HepG2 (cell line): ENCODE results near the gene WDR19. TPM values are rescaled to one million over a fixed set of nuclear protein-coding genes. Genes with fewer than 3 reads are reported as not detected.
A peak's percentile ranks its signal among the peaks of the same experiment; 100 is the strongest.

Experiments used
- AGO2 ChIP-seq: fragments of 200-400 bp; formaldehyde crosslinking; optimal IDR thresholded peaks from 2 replicates; pipeline ENCODE3; 2017; ENCODE audit warnings: mild to moderate bottlenecking, low read depth, low read length, moderate library complexity
- DMAP1 ChIP-seq: IDR thresholded peaks from 2 replicates; pipeline ENCODE4 v1.6.1; 2016
- MAFF ChIP-seq: IDR thresholded peaks from 2 replicates; pipeline ENCODE4 v1.6.1; 2011; ENCODE audit warnings: low read depth, low read length, improper control_type of control experiment
- MEF2D ChIP-seq: sonication (generic); formaldehyde crosslinking; IDR thresholded peaks from 2 replicates; pipeline ENCODE4 v1.5.1; 2020; ENCODE audit warnings: mild to moderate bottlenecking, missing genetic modification reagents
- RARA ChIP-seq: IDR thresholded peaks from 2 replicates; pipeline ENCODE4 v1.6.1; 2016; ENCODE audit warnings: missing genetic modification reagents, missing compliant biosample characterization
- RFXAP ChIP-seq: sonication (generic); formaldehyde crosslinking; IDR thresholded peaks from 2 replicates; pipeline ENCODE4 v1.4.0; 2020; ENCODE audit warnings: missing genetic modification reagents, borderline replicate concordance
- TARDBP ChIP-seq: sonication (generic); formaldehyde crosslinking; IDR thresholded peaks from 2 replicates; pipeline ENCODE4 v1.8.0; 2022; ENCODE audit warnings: mild to moderate bottlenecking, missing genetic modification reagents
- TGIF2 ChIP-seq: IDR thresholded peaks from 2 replicates; pipeline ENCODE4 v1.6.1; 2016; ENCODE audit warnings: control low read depth, missing compliant biosample characterization
- ZBTB7A ChIP-seq: sonication (generic); formaldehyde crosslinking; IDR thresholded peaks from 2 replicates; pipeline ENCODE4 v1.8.0; 2022; ENCODE audit warnings: mild to moderate bottlenecking, missing genetic modification reagents
- ZC3H13 ChIP-seq: sonication (generic); formaldehyde crosslinking; IDR thresholded peaks from 2 replicates; pipeline ENCODE4 v1.8.1; 2023; ENCODE audit warnings: mild to moderate bottlenecking, missing genetic modification reagents, moderate library complexity
- ZNF326 ChIP-seq: sonication (generic); formaldehyde crosslinking; IDR thresholded peaks from 2 replicates; pipeline ENCODE4 v1.4.0; 2020; ENCODE audit warnings: missing genetic modification reagents, borderline replicate concordance
- ZNF644 ChIP-seq: IDR thresholded peaks from 2 replicates; pipeline ENCODE4 v1.6.1; 2016; ENCODE audit warnings: low read depth
- ZNF775 ChIP-seq: sonication (generic); formaldehyde crosslinking; IDR thresholded peaks from 2 replicates; pipeline ENCODE4 v1.4.0; 2020; ENCODE audit warnings: missing genetic modification reagents, mild to moderate bottlenecking, moderate library complexity, borderline replicate concordance
- polyA plus RNA-seq, 8 experiments: library from polyadenylated mRNA; depleted of rRNA in 3 of 8; stranded (reverse) in 7 of 8; unstranded in 1 of 8; fragments of >200 nt; fragmentation: Illumina TruSeq in 4 of 8; extraction: Trizol in 4 of 8; gene quantifications; 2 replicates each; pipeline versions ENCODE4 v1.2.1 to v1.2.3, GENCODE V29; 2011 to 2016; ENCODE audit warnings: low read depth in 4 of 8, missing spikeins in 1 of 8, mixed read lengths in 1 of 8; ENCODE audit not compliant: insufficient read depth in 1 of 8
- total RNA-seq, 5 experiments: library from RNA; depleted of rRNA; stranded (reverse); fragments of >200 nt; fragmentation: Illumina TruSeq; extraction: Trizol; gene quantifications; 2 replicates each; pipeline ENCODE4 v1.2.3, GENCODE V29; 2016; ENCODE audit warnings: low read depth in 1 of 5
- TF ChIP-seq, protein P1 (sequence below): sonication (generic); formaldehyde crosslinking; IDR thresholded peaks from 2 replicates; pipeline ENCODE4 v1.5.1; 2020; ENCODE audit warnings: mild to moderate bottlenecking, missing genetic modification reagents, borderline replicate concordance
- TF ChIP-seq, protein P2 (sequence below): sonication (generic); formaldehyde crosslinking; IDR thresholded peaks from 2 replicates; pipeline ENCODE4 v1.8.1; 2023; ENCODE audit warnings: missing genetic modification reagents, mild to moderate bottlenecking, borderline replicate concordance
- TF ChIP-seq, protein P3 (sequence below): IDR thresholded peaks from 2 replicates; pipeline ENCODE4 v1.6.1; 2016; ENCODE audit warnings: missing biosample characterization, missing genetic modification reagents, low read depth
- TF ChIP-seq, protein P4 (sequence below): sonication (generic); formaldehyde crosslinking; IDR thresholded peaks from 2 replicates; pipeline ENCODE4 v1.5.0; 2020; ENCODE audit warnings: mild to moderate bottlenecking, missing genetic modification reagents
- TF ChIP-seq, protein P5 (sequence below): sonication (generic); formaldehyde crosslinking; IDR thresholded peaks from 2 replicates; pipeline ENCODE4 v1.8.0; 2022; ENCODE audit warnings: low read depth, missing genetic modification reagents
- TF ChIP-seq, protein P6 (sequence below): sonication (generic); formaldehyde crosslinking; conservative IDR thresholded peaks from 2 replicates; pipeline ENCODE4 v1.4.0; 2020; ENCODE audit warnings: missing genetic modification reagents

The WDR19 gene
- total and polyA plus RNA-seq, 2 of the 13 experiments (the other 11 are each of a cell fraction or from before 2014, with no cell fraction given) = 22.9 to 34.1 TPM

DNA sequence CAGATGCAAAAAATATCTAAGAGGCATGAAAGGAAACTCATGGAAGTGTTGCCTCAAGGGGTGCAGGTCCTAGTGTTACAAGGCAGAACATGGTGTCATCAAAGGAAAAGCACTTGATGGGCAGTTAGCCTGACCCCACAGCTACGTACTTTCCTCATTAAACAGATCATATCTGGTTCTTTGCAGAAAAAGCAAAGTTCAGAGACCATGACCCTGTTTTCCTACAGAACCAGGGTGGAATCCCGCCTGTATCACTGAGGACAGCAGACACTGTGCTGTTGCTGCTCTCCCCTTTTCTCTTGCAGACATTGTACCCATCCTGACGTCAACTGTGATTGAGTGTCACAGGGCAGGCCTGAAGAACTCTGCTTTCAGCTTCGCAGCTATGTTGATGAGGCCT, 92.2 kb downstream of the WDR19 start (continued):
- TF ChIP-seq ZNF644 (CRISPR knock-in tag) (no peak), MEF2D (CRISPR knock-in tag) (peak; percentile 55; the same call in 1 of the 2 replicates), ZNF326 (CRISPR knock-in tag) (no peak), ZC3H13 (CRISPR knock-in tag) (no peak), TARDBP (CRISPR knock-in tag) (peak; percentile 56; the same call in 1 of the 2 replicates), MAFF (no peak), RFXAP (CRISPR knock-in tag) (no peak), RARA (CRISPR knock-in tag) (peak; percentile 60), TGIF2 (no peak), AGO2 (no peak), ZBTB7A (CRISPR knock-in tag) (no peak), ZNF775 (CRISPR knock-in tag) (no peak), DMAP1 (CRISPR knock-in tag) (no peak)
- TF ChIP-seq, protein P1, sequence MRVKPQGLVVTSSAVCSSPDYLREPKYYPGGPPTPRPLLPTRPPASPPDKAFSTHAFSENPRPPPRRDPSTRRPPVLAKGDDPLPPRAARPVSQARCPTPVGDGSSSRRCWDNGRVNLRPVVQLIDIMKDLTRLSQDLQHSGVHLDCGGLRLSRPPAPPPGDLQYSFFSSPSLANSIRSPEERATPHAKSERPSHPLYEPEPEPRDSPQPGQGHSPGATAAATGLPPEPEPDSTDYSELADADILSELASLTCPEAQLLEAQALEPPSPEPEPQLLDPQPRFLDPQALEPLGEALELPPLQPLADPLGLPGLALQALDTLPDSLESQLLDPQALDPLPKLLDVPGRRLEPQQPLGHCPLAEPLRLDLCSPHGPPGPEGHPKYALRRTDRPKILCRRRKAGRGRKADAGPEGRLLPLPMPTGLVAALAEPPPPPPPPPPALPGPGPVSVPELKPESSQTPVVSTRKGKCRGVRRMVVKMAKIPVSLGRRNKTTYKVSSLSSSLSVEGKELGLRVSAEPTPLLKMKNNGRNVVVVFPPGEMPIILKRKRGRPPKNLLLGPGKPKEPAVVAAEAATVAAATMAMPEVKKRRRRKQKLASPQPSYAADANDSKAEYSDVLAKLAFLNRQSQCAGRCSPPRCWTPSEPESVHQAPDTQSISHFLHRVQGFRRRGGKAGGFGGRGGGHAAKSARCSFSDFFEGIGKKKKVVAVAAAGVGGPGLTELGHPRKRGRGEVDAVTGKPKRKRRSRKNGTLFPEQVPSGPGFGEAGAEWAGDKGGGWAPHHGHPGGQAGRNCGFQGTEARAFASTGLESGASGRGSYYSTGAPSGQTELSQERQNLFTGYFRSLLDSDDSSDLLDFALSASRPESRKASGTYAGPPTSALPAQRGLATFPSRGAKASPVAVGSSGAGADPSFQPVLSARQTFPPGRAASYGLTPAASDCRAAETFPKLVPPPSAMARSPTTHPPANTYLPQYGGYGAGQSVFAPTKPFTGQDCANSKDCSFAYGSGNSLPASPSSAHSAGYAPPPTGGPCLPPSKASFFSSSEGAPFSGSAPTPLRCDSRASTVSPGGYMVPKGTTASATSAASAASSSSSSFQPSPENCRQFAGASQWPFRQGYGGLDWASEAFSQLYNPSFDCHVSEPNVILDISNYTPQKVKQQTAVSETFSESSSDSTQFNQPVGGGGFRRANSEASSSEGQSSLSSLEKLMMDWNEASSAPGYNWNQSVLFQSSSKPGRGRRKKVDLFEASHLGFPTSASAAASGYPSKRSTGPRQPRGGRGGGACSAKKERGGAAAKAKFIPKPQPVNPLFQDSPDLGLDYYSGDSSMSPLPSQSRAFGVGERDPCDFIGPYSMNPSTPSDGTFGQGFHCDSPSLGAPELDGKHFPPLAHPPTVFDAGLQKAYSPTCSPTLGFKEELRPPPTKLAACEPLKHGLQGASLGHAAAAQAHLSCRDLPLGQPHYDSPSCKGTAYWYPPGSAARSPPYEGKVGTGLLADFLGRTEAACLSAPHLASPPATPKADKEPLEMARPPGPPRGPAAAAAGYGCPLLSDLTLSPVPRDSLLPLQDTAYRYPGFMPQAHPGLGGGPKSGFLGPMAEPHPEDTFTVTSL (CRISPR knock-in tag) = no peak
- TF ChIP-seq, protein P2, sequence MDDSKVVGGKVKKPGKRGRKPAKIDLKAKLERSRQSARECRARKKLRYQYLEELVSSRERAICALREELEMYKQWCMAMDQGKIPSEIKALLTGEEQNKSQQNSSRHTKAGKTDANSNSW (CRISPR knock-in tag) = no peak
- TF ChIP-seq, protein P3, sequence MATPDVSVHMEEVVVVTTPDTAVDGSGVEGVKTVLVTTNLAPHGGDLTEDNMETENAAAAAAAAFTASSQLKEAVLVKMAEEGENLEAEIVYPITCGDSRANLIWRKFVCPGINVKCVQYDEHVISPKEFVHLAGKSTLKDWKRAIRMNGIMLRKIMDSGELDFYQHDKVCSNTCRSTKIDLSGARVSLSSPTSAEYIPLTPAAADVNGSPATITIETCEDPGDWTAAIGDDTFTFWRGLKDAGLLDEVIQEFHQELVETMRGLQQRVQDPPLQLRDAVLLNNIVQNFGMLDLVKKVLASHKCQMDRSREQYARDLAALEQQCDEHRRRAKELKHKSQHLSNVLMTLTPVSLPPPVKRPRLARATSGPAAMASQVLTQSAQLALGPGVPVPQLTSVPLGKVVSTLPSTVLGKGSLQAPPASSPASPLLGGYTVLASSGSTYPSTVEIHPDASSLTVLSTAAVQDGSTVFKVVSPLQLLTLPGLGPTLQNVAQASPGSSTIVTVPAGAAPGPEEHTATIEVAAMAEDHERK (CRISPR knock-in tag) = no peak
- TF ChIP-seq, protein P4, sequence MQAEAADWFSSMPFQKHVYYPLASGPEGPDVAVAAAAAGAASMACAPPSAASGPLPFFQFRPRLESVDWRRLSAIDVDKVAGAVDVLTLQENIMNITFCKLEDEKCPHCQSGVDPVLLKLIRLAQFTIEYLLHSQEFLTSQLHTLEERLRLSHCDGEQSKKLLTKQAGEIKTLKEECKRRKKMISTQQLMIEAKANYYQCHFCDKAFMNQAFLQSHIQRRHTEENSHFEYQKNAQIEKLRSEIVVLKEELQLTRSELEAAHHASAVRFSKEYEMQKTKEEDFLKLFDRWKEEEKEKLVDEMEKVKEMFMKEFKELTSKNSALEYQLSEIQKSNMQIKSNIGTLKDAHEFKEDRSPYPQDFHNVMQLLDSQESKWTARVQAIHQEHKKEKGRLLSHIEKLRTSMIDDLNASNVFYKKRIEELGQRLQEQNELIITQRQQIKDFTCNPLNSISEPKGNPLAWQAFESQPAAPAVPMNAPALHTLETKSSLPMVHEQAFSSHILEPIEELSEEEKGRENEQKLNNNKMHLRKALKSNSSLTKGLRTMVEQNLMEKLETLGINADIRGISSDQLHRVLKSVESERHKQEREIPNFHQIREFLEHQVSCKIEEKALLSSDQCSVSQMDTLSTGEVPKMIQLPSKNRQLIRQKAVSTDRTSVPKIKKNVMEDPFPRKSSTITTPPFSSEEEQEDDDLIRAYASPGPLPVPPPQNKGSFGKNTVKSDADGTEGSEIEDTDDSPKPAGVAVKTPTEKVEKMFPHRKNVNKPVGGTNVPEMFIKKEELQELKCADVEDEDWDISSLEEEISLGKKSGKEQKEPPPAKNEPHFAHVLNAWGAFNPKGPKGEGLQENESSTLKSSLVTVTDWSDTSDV (CRISPR knock-in tag) = no peak
- TF ChIP-seq, protein P5, sequence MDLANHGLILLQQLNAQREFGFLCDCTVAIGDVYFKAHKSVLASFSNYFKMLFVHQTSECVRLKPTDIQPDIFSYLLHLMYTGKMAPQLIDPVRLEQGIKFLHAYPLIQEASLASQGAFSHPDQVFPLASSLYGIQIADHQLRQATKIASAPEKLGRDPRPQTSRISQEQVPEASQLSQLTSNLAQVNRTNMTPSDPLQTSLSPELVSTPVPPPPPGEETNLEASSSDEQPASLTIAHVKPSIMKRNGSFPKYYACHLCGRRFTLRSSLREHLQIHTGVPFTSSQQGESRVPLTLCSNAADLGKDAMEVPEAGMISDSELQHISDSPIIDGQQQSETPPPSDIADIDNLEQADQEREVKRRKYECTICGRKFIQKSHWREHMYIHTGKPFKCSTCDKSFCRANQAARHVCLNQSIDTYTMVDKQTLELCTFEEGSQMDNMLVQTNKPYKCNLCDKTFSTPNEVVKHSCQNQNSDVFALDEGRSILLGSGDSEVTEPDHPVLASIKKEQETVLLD = no peak
- TF ChIP-seq, protein P6, sequence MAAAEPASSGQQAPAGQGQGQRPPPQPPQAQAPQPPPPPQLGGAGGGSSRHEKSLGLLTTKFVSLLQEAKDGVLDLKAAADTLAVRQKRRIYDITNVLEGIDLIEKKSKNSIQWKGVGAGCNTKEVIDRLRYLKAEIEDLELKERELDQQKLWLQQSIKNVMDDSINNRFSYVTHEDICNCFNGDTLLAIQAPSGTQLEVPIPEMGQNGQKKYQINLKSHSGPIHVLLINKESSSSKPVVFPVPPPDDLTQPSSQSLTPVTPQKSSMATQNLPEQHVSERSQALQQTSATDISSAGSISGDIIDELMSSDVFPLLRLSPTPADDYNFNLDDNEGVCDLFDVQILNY (CRISPR knock-in tag) = no peak
